GM18505 (cell line): ENCODE data around the gene YIF1B.

Experiments used
- ATAC-seq: cut with Tn5 transposase; IDR thresholded peaks from one replicate; pipeline ENCODE4 v1.9.1; 2021; ENCODE audit not compliant: unreplicated experiment
- POLR2A ChIP-seq: IDR thresholded peaks from 4 replicates; pipeline ENCODE4 v1.6.1; 2011; ENCODE audit warnings: borderline replicate concordance; ENCODE audit not compliant: insufficient read depth, insufficient read length; ENCODE audit errors: extremely low read depth

Gene YIF1B

GRCh38 chr19:38307076-38307475, 8.7 kb downstream of the YIF1B start:
- ATAC-seq = no peak
- TF ChIP-seq POLR2A = no peak

GRCh38 chr19:38306236-38306635, 9.5 kb downstream of the YIF1B start:
- no peak for ATAC-seq

DNA sequence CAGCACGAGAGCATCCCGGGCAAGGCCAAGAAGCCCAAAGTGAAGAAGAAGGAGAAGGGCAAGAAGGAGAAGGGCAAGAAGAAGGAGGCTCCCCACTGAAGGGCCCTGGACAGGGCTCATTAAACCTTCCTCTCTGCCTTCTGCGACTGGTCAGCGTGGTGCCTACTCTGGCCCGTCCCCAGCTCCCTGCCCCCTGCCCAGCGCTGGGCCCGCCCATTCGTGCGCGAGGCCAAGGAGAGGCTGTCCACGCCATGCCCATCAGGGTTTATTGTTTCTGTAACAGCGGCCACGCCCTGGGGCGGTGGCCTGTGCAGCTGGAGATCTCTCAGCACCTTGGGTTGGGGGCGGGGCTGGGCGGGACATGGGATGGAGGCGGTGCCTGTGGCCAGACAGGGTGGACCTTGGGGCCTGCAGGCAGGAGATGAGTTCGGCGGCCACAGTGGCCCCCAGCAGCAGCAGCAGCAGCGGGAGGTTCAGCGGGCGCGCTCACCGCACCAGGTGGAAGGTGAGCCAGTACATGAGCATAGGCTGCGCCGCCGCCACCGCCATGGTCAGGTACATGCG, 10.8 kb downstream of the YIF1B start:
- no peak for TF ChIP-seq POLR2A
- no peak for ATAC-seq

More at GRCh38 chr19:38306236-38306635, 9.5 kb downstream of the YIF1B start:
- no peak for TF ChIP-seq POLR2A

GRCh38 chr19:38304352-38304865, 11.3 kb downstream of the YIF1B start:
- ATAC-seq = no peak
- no peak for TF ChIP-seq POLR2A

DNA sequence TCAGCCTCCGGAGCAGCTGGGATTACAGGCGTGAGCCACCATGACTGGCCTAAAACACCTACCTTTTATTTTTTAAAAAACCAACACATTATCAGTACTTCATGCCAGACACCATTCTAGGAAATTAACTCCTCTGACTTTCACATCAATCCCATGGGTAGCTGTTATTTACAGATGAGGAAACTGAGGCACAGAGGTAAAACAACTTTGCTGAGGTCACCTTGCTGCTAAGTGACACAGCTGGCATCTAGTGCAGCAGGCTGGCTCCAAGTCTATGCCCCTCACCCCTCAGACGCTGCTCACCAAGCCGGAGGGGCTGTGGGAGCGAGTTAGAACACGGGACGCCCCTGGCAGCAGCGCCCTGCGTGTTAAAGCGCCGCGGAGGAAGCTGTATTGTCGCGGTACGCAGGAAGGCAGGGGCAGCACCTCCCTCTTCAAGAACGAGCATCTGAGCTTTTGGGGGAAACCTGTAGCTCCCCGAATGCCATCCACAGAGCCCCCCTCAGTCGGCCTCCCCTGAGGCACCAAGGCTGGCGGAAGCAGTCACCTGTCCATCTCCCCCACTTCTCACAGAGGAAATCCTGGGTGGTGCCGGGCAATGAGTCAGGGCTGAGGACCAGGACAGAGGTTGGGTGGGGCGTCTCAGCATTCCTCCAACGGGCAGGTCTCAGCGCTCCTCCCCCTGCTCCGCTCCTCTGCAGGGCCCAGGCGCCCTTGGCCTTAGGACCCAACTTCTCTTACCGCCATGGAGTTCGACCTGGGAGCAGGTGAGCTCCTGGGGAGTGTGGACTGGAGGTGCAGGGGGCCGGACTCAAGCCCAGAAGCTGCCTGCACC, 12.0 kb downstream of the YIF1B start, which contains the start of gene C19orf33:
Gene C19orf33 (plus strand): TSS at position 735 of the 835 bp plus-strand sequence. CDS start 11 bp downstream, at position 746.
- no peak for ATAC-seq
- TF ChIP-seq POLR2A = no peak

DNA sequence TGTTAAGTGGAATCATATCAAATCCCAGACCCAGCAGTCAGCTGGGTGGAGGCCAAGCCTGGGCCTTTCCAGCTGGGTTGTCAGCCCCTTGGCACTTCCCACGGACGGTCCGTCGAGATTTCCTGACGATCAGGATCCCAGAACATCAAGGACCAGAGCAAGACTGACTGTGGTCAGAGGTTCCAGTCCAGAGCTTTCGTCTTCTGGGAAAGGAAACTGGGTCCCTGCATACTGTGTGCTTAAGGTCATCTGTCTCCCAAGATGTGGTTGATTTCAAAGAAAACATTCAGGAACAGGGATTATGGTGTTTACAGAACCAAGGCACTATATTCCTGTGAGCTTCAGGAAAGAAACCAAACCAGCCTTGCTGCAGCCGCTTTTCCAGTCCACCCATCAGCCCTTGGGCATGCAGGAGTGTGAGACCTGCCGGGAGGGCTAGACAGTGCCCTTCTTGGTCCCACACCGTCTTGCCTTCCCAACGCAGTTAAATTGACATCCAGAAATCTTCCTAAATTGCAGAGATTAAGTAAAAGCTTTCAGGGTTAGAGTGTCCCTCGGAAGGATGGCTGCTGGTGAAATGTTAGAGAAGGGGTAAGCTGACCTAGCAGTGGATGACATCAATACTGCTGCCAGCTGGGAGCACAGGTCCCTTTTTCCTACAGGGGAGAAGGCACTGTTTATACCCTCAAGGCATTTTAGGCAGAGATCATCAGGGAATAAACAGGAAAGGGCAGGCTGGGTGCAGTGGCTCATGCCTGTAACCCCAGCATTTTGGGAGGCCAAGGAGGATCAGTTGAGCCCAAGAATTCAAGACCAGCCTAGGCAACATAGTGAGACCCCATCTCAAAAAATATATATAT, 16.7 kb downstream of the YIF1B start:
- no peak for ATAC-seq

GRCh38 chr19:38294090-38294489, 21.7 kb downstream of the YIF1B start:
- no peak for TF ChIP-seq POLR2A
- ATAC-seq = no peak

More for the DNA sequence above, 16.7 kb downstream of the YIF1B start:
- TF ChIP-seq POLR2A = no peak

DNA sequence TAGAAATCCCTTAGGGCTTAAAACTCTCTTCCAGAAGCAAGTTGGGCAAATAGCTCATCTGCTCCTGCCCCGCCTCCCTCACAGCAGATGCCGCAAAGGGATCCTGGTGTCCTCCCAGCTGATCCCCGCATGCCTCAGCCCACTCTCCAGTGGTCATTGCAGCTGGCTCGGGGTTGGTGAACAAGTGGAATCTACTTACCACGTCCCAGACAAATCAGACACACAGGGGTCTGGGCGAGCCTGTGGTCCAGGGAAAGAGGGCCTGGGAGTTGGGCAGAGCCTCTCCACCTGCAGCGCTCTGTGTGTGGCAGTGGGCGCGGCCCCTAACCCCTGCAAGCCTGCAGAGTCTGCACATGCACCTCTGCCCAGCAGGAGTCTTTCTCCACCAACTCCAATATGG, 22.5 kb downstream of the YIF1B start:
- no peak for ATAC-seq

DNA sequence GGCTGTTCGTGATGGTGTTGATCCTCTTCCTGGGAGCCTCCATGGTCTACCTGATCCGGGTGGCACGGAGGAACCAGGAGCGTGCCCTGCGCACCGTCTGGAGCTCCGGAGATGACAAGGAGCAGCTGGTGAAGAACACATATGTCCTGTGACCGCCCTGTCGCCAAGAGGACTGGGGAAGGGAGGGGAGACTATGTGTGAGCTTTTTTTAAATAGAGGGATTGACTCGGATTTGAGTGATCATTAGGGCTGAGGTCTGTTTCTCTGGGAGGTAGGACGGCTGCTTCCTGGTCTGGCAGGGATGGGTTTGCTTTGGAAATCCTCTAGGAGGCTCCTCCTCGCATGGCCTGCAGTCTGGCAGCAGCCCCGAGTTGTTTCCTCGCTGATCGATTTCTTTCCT, 23.9 kb downstream of the YIF1B start:
- TF ChIP-seq POLR2A = no peak
- no peak for ATAC-seq

More for the DNA sequence above, 22.5 kb downstream of the YIF1B start:
- TF ChIP-seq POLR2A = no peak

- ATAC-seq = no peak
- no peak for TF ChIP-seq POLR2A
These were observed 25.1 kb downstream of the YIF1B start for GRCh38 chr19:38290631-38291147.

GRCh38 chr19:38289955-38290354, 25.8 kb downstream of the YIF1B start:
- TF ChIP-seq POLR2A = no peak
- no peak for ATAC-seq

DNA sequence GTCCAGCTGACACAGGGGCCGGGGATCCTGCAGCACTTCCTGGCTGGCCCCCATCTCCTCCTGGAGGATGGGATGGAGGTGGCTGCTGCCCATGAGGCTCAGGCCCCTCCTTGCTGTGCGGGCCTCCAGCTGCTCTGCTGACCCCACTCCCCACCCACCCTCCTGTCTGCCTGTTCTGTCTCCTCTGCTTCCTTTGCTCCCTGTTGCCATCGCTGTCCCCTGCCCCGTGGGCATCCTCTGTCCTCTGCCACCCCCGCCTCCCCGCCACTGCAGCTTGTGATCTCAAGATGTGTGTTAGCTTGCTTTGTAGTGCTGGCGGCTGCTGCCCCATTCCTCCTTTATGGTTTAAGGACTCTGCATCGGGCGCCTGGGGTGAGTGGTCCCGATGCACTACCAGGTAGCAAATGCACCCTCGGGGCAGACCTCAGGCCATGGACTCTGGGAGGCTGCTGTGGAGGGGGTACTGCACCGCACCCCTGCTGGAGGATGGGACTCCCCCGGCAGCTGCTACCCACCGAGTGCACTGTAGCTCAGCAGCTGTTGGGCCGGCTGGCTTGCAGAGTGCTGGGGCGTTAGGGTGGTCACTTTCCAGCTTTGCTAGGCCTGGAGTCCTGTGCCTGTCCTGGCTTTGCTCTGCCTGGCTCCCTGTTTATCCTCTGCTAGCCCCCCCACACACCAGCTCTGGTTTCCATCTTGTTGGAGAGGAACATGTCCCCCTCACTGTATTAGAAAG, 27.5 kb downstream of the YIF1B start:
- TF ChIP-seq POLR2A = no peak
- ATAC-seq = no peak
